Activated CD4-positive, alpha-beta T cell treated with anti-CD3 and anti-CD28 coated beads, Interleukin-2, amount 50 U/mL, for 4 hours (primary cell): ENCODE results near the gene SCARB1.

ENCODE experiments used
- DNase-seq, 2 experiments: peaks; one replicate each; pipeline ENCODE4 v3.0.0-alpha.2; 2020

SCARB1 gene

DNA sequence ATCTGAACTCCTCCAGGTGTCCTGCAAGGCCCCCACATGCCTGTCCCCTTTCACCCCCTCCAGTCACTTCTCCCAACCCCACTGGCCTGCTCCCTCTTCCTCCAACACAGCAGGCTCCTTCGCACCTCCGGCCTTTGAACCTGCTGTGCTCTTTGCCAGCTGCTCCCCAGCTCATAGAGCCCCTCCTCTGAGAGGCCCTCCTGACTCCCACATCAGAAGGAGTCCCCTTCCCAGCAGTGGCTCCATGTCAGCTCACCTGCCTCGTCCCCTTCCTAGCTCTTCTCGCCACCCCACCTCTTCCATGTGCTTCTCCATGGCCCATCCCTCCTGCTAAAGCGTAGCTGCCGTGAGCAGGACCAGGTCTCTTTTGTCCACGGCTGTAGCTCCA lies 22.1 kb downstream of the SCARB1 start:
- no peak for DNase-seq

DNA sequence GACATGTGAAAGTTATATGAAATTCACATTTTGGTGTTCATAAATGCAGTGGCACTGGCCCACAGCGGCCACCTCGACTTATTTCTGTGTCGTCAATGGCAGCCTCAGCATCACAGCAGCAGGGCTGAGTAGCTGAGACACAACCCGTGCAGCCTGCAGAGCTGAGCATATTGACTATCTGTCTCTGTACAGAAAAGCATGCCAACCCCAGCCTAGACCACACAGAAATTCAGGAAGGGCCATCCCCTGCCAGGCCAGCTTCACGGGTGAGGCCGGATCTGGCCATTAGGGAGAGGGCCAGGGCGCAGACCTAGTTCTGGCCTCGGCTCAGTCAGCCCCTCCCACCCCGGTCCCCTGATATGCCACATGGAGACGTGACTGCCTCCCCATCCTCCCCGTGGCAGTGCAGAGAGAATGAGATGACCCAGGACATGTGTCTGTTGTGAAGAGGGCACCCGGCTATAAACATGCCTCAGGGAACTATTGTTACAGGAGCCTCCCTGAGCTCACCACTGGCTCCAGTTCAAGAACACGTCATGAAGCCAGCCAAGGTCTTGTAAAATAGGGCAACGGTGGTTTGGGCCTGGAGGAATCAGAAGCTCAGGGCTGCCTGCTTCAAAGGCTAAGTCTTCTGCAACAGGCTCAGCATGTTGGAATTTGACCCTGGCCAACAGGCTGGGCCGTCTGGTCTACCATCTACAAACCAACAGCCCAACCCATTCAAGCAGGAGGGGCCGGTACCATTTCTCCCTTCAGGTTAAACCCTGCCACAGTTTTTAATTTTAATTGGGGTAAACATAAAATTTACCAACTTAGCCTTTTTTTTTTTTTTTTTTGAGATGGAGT lies 25.5 kb downstream of the SCARB1 start:
- DNase-seq = no peak

DNA sequence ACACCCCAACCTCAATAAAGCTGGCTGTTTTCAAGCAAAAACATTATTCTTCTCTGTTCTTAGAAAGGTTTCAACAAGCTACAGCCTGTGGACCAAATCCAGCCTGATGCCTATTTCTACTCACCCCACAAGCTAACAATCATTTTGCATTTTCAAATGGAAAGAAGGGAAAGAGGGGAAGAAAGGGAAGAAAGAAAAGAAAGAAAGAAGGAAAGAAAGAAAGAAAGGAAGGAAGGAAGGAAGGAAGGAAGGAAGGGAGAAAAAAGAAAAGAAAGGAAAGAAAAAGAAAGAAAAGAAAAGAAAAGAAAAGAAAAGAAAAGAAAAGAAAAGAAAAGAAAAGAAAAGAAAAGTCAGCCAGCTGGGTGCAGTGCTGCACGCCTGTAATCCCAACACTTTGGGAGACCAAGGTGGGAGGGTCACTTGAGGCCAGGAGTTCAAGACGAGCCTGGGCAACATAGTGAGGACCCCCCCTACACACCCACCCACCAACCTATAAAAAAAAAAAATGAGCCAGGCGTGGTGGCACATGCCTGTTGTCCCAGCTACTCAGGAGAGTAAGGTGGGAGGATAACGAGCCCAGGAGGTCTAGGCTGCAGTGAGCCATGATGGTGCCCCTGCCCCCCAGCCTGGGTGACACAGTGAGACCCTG lies 26.3 kb downstream of the SCARB1 start:
- no peak for DNase-seq

DNA sequence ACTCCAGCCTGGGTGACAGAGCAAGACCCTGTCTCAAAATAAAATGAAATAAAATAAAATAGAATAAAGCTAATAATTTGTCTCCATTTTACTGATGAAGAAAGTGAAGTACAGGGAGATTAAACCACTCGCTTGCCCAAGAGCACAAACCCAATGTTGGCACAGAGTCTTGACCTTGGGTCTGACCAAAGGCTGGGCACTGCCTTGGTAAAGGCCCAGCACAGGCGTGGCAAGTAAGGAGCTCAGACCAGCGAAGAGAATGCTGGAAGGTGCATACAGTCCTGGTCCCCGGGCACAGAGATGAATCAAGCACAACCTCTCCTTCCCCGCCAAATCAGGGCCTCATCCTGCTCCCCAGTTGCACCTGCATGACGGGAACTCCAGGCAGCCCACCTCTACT lies 26.9 kb downstream of the SCARB1 start:
- DNase-seq = no peak

DNA sequence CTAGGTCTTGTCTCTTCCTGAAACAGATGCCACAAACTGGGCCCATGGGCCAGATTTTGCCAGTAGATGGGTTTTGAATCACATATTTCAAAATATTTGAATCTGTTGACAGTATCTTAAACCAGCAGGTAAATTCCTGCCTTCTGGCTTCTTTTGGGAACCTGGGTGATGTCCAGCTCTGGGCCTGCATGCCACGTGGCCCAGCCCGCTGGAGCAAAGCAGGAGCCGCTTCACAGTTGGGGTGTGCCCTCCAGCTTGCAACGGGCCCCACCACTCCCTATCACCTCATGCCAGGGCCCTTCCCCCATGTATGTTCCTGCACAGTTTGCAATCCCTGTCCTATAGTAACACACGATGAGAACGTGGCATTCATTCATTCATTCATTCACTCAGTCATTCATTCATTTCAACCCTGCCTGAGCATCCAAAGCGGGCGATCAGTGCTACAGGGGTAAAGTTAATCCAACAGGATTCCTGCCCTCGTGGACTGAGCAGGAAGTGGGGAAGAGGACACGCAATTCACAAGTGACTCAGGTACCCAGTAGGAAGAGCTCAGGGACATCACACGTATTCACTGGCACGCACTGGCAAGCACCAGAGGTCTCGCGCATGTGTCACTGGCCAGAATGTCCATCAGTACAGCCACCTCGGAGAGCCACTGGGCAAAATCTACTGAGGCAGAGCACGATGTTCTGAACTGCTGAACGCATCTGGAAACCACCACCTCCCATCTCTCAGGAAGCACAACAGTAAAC lies 27.8 kb downstream of the SCARB1 start:
- no peak for DNase-seq

DNA sequence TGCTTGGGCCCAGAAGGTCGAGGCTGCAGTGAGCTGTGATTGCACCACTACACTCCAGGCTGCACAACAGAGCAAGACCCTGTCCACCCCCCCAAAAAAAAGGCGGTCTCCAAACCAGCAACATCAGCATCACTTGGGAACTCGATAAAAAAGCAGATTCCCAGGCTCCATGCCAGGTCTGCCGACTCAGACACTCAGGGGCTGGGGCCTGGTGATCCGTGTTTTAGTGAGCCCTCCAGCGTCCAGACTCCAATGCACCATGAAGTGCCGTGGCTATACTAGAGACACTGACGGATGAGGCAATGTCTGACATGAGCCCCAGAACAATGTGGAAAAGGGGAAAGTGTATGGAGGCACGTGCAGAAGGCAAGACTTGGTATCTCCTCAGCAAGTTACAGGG lies 28.8 kb downstream of the SCARB1 start:
- no peak for DNase-seq

DNA sequence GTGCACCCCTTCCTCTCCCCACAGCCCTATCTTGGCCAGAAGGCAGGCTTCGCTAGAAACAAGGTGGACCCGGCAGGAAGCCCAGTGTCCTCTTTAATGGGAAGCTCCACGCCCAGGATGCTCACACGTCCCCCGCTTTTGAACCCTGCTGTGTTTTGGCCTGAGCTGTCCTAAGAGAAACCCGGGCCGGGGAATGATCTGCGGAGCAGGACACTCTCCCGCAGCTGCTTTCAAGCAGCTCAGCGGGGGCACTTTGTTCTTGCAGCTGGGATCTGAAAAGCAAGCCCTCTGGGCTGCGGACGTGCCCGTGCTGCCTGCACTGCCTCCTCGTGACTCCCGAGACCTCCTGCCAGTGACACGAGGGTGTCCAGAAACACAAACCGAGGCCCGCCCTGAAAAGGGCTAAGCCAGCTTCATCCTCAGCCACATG lies 30.0 kb downstream of the SCARB1 start:
- DNase-seq = no peak

DNA sequence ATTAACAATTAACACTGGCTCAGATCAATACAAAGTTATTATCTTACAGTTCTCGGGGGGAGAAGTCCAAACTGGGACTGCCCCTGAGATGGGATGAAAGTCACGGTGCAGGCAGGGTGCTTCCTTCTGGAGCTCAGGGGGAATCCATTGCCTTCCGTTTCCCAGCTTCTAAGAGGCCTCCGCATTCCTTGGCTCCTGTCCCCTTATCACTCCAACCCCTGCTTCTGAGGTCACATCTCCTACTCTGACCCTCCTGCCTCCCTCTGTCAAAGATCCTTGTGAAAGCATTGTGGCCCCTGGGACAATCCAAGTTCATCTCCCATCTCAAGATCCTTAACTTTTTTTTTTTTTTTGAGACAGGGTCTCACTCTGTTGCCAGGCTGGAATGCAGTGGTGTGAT lies 30.8 kb downstream of the SCARB1 start:
- DNase-seq = no peak

DNA sequence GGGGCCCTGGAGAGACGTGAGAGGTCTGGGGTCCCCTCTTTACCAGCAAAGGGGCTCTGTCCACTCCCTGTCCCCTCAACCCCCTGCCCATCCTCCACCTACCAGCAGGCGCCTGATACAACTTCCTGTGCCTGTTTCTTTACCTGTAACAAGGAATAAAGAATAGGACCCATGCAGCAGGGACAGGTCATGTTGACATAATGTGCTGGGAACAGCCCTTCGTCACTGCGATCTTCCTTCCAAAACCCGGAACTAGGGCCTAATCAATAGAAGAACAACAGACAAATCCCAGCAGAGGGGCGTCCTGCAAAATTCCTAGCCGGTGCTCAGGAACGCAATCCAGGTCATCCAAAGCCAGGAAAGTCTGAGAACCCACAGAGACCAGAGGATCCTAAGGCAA lies 32.1 kb downstream of the SCARB1 start:
- no peak for DNase-seq

DNA sequence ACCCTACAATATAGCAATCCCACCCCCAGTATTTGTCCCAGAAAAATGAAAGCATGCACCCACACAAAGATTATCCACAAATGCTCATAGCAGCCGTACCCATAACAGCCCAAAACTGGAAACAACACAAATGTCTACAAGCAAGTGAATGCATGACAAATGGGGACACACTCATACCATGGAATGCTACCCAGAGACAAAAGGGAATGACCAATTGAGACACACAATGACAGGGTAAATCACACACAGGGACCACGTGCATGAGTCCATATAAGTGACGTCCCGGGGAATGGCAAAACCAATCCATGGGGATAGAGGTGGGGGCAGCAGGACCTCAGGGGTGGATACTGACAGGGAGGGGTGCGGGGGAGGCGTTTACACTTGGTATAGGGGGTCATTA lies 33.4 kb downstream of the SCARB1 start:
- no peak for DNase-seq

DNA sequence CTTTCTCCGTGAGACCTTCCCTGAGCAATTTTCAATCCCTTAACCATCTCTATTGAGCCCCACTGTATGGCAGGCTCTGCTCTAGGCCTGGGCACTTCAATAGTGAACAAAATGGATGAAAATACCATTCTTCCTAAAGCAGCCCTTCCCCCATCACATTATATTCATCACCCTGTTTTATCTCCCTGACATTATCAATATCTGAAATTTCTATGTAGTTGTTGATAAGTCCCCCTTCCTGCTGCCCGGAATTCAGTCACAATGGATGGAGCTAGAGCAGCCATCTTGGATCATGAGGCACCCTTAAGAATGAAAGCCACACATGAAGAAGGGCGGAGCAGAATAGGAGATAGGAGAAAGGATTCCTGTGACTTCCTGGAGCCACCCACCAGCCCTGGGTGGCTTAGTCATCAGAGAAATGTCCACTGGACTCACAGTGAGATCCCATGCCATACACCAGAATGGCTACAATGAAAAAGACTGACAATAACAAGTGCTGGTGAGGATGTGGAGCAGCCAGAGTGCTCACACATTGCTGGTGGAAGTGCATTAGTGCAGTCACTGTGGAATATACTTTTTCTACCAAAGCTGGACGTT lies 33.9 kb downstream of the SCARB1 start:
- DNase-seq = no peak

DNA sequence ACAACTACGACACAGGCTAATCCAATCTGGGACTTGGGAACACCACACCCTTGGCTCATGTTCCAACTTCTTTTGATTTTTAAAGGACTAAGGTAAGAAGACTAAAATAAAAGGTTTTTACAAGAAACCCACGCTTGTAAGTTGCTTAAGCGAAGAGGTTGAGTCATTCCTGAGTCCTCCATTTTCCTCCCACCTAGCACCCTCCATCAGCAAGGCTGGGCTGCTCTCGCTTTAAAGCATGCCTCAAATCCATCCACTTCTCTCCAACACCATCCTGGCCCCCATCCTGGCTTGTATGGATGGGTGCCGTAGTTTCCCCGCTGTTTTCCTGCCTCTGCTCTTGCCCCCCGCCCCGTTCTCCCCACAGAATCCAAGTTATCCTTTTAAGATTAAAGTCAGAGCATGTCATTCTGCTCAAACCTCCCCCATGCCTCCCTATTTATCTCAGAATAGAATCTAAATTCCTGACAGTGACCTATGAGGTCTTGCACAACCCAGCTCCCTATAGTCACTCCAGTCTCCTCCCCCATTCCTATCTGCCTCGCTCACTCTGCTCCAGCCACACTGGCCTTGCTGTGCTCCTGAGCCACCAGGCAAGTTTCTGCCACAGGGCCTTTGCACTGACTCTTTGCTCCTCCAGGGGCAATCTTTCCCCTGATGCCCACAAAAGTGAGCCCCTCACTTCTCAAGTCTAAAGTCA lies 34.5 kb downstream of the SCARB1 start:
- no peak for DNase-seq

DNA sequence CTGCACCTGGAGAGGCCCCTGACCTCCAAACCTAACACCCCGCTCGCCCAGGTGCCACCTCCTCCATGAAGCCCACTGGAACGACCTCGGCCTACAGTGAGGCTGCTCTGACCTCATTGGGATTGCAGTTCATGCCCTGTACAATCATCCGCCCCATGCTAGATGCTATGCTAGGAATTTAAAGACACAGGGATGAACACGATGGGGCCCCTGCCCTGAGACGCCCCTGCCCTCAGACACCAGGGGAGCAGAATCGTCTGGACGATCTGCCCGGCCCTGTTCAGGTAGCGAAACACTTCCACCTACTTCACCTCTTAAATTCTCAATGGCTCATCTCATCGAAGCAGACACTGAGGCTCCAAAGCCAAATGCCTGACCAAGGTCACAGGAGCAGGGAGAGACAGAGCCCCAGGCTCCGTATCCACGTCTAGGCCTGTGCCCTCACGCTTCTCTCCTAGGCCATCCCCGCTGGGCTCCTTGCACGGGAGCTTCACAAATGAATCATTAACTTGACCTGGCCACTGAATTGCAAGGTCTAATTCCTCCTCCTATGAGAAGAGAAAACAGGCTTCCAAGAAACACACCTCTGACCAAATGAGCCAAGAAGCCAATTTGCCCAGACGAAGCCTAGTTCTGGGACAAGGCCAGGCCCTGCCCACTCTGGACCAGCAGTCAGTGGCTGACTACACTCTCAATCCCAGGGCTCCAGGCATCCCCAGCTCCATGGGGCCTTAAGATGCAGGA lies 35.2 kb downstream of the SCARB1 start:
- no peak for DNase-seq

DNA sequence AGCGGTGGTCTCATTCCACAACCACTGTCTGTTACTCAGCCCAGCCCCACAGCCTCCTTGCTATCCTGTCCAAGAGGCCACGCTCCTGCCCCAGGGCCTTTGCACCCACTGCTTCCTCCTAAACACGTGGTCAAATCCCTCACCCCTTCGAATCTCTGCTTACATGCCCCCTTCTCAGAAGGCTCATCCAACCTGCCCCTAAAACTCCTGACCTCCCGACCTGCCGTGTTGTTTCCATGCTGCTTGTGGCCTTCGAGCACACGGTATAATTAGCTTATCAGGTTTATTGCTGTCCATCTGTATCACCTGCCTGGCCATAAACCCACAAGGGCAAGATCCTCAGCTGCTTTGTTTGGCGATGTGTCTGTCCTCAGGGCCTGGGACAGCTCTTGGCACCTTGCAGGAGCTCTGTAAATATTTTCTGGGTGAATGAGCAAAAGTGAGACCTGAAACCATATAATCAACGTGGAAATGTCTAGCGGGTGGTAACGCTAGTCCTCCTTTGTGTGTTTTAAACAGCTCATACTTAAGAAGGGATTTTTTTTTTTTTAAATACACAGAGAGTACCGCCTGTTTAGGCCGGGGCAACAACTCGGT lies 36.0 kb downstream of the SCARB1 start:
- no peak for DNase-seq

DNA sequence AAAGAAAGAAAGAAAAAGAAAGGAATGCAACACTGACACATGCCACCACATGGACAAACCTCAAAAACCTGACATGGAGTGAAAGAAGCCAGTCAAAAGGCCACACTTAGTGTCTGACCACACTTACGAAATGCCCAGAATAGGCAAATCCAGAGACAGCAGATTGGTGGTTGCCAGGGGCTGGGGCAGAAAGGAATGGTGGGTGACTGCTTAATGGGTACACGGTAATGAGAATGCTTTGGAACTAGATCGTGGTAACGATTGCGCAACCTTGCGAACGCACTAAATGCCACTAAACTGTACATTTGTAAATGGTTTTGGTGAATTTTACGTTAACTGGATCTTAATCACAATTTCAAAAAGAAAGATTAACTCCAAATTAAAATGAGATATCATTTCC lies 39.5 kb downstream of the SCARB1 start:
- no peak for DNase-seq

DNA sequence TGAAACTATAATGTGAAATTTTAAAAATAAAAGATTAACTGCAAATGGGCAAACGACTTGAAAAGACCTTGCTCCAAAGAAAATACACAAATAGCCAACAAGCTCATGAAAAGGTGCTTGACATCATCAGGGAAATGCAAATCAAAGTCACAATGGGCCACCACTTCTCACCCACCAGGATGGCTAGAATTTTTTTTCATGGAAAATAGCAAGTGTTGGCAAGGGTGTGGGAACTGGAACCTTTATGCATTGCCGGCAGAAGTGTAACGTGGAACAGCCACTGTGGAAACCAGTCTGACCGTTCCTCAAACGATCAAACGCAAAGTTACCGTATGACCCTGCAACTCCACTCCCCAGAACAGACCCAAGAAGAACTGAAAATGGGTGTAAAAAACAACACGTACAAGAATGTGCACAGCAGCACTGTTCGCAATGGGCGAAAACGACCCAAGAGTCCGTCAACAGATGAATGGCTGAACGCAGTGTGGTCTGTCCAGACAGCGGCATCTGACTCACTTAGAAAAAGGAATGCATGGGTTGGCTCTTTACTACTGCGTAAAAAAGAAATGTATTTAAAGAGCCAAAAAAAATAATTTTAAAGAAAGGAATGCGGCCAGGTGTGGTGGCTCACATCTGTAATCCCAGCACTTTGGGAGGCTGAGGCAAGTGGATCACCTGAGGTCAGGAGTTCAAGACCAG lies 40.2 kb downstream of the SCARB1 start:
- DNase-seq = no peak

DNA sequence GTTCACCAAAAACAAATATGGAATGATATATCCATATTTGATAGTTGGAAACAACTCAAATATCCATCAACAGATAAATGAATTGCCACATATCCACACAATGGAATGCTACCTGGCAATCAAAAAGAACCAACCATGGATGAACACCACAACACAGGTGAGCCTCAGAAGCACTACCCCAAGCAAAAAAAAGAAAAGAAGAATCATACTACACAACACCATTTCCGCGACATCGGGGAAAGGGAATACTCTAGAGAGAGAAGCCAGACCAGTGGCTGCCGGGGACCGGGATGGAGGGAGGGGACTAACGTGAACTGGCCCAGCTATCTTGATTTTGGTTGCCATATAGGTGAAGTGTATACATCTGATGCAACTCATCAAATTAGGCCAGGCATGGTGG lies 41.4 kb downstream of the SCARB1 start:
- no peak for DNase-seq

DNA sequence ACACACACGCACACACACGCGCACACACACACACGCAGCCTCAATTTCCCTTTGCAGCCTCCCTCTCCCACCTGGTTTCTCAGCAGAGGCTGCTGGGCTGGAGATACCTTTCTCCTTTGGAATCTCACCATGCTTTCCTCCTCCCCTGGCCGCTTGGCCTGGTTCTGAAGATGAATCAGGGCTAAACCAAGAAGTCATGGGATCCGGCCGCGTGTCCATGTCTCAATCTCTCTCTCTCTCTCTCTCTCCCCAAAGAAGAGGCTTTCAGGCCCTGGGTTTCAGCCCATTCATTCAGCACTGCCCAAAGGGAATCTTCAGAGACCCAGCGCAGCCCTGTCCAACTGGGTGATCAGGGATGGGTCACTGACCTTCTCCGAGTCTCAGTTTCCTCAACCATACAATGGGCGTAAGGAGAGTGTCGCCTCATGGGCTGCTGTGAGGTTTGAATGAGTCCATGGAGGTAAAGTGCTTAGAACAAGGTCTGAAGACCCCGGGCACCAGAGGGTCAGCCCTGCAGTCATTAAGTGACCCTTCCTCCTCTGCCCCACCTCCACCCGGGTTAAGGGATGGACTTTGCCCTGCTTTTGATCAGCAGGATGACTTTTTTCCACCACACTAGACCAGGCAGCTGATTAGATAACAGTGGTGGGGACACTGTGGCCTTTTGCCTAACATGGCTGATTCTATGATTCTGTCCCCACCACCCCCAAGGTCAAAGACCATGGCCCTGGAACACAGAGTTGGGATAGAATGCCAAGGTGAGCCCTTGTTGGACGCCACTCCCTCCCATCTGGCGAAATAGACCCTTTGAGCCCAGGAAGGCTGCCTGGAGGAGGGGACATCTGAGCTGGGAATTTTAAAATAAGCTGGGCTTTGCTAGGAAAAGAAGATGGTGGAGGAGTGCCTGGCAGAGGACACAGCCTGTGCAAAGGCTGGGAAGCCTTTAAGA lies 42.1 kb downstream of the SCARB1 start:
- DNase-seq = no peak

DNA sequence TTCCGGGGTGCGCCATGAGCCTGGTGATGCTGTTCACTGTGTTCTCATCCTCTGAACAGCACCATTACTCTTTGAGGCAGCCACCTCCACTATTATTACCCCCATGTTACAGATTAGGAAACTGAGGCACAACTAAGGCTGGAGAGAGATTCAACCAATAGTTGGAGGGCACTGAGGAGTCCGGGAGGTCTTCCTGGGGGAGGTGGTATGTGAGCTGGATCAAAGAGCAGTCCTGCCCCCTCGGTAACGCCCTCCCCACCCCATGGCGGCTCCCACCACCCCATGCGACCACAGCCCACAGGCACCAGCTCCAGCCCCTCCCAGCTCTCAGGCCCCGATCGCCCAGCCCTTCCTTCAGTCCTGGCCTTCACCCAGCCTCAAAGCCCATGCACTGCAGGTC lies 43.5 kb downstream of the SCARB1 start:
- DNase-seq = no peak

DNA sequence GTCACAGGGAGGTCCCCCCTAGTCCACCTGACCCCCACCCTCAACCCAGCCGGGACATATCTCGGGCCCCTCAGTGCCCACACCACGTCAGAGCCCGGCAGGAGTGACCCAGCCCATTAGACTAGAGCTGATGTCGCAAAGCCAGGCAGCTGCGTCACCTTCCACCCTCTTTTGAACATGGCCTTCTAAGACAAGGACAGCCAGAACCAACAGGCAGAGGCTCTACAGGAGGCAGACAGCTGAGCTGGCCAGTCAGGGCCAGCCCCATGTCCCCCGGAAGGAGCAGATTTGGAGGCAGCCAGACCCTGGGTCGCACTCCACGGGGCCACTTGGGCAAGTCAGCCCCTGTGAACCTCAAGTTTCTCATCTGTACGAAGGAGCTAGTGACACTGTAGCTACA lies 44.1 kb downstream of the SCARB1 start:
- DNase-seq = no peak
